Measurements from ENCODE around the gene SLX1A.
"Not testable (repeated sequence)": the region's sequence is repeated elsewhere in the genome, so short reads cannot be mapped to it uniquely, and the experiment has no call there.

The SLX1A gene

GRCh38 chr16:30186782-30187555 lies 6.7 kb upstream of the SLX1A start:
- Histone ChIP-seq H3K4me3 (ENCODE audit: severe bottlenecking) (no peak overlapping the region), H3K27ac (ENCODE audit: poor library complexity, severe bottlenecking) (no peak overlapping the region), H3K9me3 (ENCODE audit: severe bottlenecking) (no peaks in the 10 kb centered on the region), H3K27me3 (ENCODE audit: insufficient read depth, poor library complexity, severe bottlenecking) (no peaks in the 10 kb centered on the region), H3K36me3 (ENCODE audit: low read depth) (peaks cover 6% of the 10 kb centered on the region), H3K4me1 (ENCODE audit: insufficient read depth, poor library complexity, severe bottlenecking) (no peaks in the 10 kb centered on the region)
- DNase-seq (ENCODE audit: low spot score) = peak; percentile 51
- TF ChIP-seq CTCF (IDR thresholded peaks at IDR 0.05; ENCODE audit: poor library complexity, severe bottlenecking) = peak; percentile 67
- ATAC-seq (ENCODE audit: low read depth) = no peak

GRCh38 chr16:30187556-30187865 lies 6.2 kb upstream of the SLX1A start:
- H3K27me3 ChIP-seq (ENCODE audit: insufficient read depth, poor library complexity, severe bottlenecking) = no peaks in the 10 kb centered on the region
- TF ChIP-seq CTCF (IDR thresholded peaks at IDR 0.05; ENCODE audit: poor library complexity, severe bottlenecking) = peak; percentile 24
- H3K9me3 ChIP-seq (ENCODE audit: severe bottlenecking) = no peaks in the 10 kb centered on the region
- ATAC-seq (ENCODE audit: low read depth) = no peak
- no peak overlapping the region for H3K27ac ChIP-seq (ENCODE audit: poor library complexity, severe bottlenecking)
- H3K36me3 ChIP-seq (ENCODE audit: low read depth) = peaks cover 6% of the 10 kb centered on the region
- H3K4me3 ChIP-seq (ENCODE audit: severe bottlenecking) = no peak overlapping the region
- peak; percentile 68 for DNase-seq (ENCODE audit: low spot score)
- no peaks in the 10 kb centered on the region for H3K4me1 ChIP-seq (ENCODE audit: insufficient read depth, poor library complexity, severe bottlenecking)

GRCh38 chr16:30187971-30188561 lies 5.6 kb upstream of the SLX1A start:
- ATAC-seq (ENCODE audit: low read depth) (no peak), DNase-seq (ENCODE audit: low spot score) (peak; percentile 56)
- Histone ChIP-seq H3K27ac (ENCODE audit: poor library complexity, severe bottlenecking) (no peak overlapping the region), H3K4me1 (ENCODE audit: insufficient read depth, poor library complexity, severe bottlenecking) (no peaks in the 10 kb centered on the region), H3K9me3 (ENCODE audit: severe bottlenecking) (no peaks in the 10 kb centered on the region), H3K27me3 (ENCODE audit: insufficient read depth, poor library complexity, severe bottlenecking) (no peaks in the 10 kb centered on the region), H3K4me3 (ENCODE audit: severe bottlenecking) (no peak overlapping the region), H3K36me3 (ENCODE audit: low read depth) (peaks cover 6% of the 10 kb centered on the region)
- TF ChIP-seq CTCF (IDR thresholded peaks at IDR 0.05; ENCODE audit: poor library complexity, severe bottlenecking) = no peak

GRCh38 chr16:30191158-30191557 lies 2.5 kb upstream of the SLX1A start:
- ATAC-seq (ENCODE audit: low read depth); H3K4me3 ChIP-seq (ENCODE audit: severe bottlenecking); H3K27me3 ChIP-seq (ENCODE audit: insufficient read depth, poor library complexity, severe bottlenecking); H3K27ac ChIP-seq (ENCODE audit: poor library complexity, severe bottlenecking); DNase-seq (ENCODE audit: low spot score); H3K36me3 ChIP-seq (ENCODE audit: low read depth); H3K9me3 ChIP-seq (ENCODE audit: severe bottlenecking); H3K4me1 ChIP-seq (ENCODE audit: insufficient read depth, poor library complexity, severe bottlenecking): not testable (repeated sequence)

GRCh38 chr16:30193098-30193497 lies 577 bp upstream of the SLX1A start:
- not testable (repeated sequence) for H3K27me3 ChIP-seq (ENCODE audit: insufficient read depth, poor library complexity, severe bottlenecking); H3K36me3 ChIP-seq (ENCODE audit: low read depth); H3K27ac ChIP-seq (ENCODE audit: poor library complexity, severe bottlenecking); H3K4me1 ChIP-seq (ENCODE audit: insufficient read depth, poor library complexity, severe bottlenecking); DNase-seq (ENCODE audit: low spot score); H3K9me3 ChIP-seq (ENCODE audit: severe bottlenecking); H3K4me3 ChIP-seq (ENCODE audit: severe bottlenecking)
- ATAC-seq (ENCODE audit: low read depth) = peak; percentile 26

GRCh38 chr16:30194172-30194925 lies 674 bp downstream of the SLX1A start:
- ATAC-seq (ENCODE audit: low read depth) = peak; percentile 57
- H3K9me3 ChIP-seq (ENCODE audit: severe bottlenecking); H3K36me3 ChIP-seq (ENCODE audit: low read depth); H3K27ac ChIP-seq (ENCODE audit: poor library complexity, severe bottlenecking); H3K4me1 ChIP-seq (ENCODE audit: insufficient read depth, poor library complexity, severe bottlenecking); H3K4me3 ChIP-seq (ENCODE audit: severe bottlenecking); H3K27me3 ChIP-seq (ENCODE audit: insufficient read depth, poor library complexity, severe bottlenecking): not testable (repeated sequence)
- peak; percentile 33 for DNase-seq (ENCODE audit: low spot score)

- H3K27me3 ChIP-seq (ENCODE audit: insufficient read depth, poor library complexity, severe bottlenecking); H3K36me3 ChIP-seq (ENCODE audit: low read depth); H3K9me3 ChIP-seq (ENCODE audit: severe bottlenecking); H3K27ac ChIP-seq (ENCODE audit: poor library complexity, severe bottlenecking); DNase-seq (ENCODE audit: low spot score); H3K4me3 ChIP-seq (ENCODE audit: severe bottlenecking); ATAC-seq (ENCODE audit: low read depth); H3K4me1 ChIP-seq (ENCODE audit: insufficient read depth, poor library complexity, severe bottlenecking): not testable (repeated sequence)
Measured at GRCh38 chr16:30197001-30197400, 3.3 kb downstream of the SLX1A start.

GRCh38 chr16:30199049-30199448 lies 5.4 kb downstream of the SLX1A start, which contains the start of gene SULT1A3:
Gene SULT1A3, plus strand, starts transcription at chr16:30199255. Its CDS starts 1,474 bp downstream, at chr16:30200729.
- H3K27me3 ChIP-seq (ENCODE audit: insufficient read depth, poor library complexity, severe bottlenecking); H3K4me3 ChIP-seq (ENCODE audit: severe bottlenecking); H3K27ac ChIP-seq (ENCODE audit: poor library complexity, severe bottlenecking); H3K36me3 ChIP-seq (ENCODE audit: low read depth); DNase-seq (ENCODE audit: low spot score); H3K4me1 ChIP-seq (ENCODE audit: insufficient read depth, poor library complexity, severe bottlenecking); H3K9me3 ChIP-seq (ENCODE audit: severe bottlenecking): not testable (repeated sequence)
- ATAC-seq (ENCODE audit: low read depth) = peak; percentile 59

Measured in RWPE2 (cell line).